ENCODE results near the gene TBX20. TPM values are rescaled to one million over a fixed set of nuclear protein-coding genes. Genes with fewer than 3 reads are reported as not detected.

Gene TBX20
- total and polyA plus RNA-seq, 2 experiments from 2014 or later = 0.69 TPM; not detected in 1

- Histone ChIP-seq H3K27me3 (ENCODE audit: insufficient read depth) (peaks cover 100% of the 10 kb centered on the region), H3K36me3 (ENCODE audit: insufficient read depth) (no peaks in the 10 kb centered on the region), H3K9me2 (ENCODE audit: insufficient read depth) (no peaks in the 10 kb centered on the region), H2AFZ (peak overlapping the region; percentile 99), H3K27ac (ENCODE audit: low read depth) (no peak overlapping the region), H3F3A (replicated peaks; ENCODE audit: low read depth) (peaks cover 25% of the 10 kb centered on the region), H3K4me3 (peak overlapping the region; percentile 66), H3K79me2 (replicated peaks; ENCODE audit: insufficient read depth) (no peaks in the 10 kb centered on the region), H3K4me2 (peak overlapping the region; percentile 92), H4K20me1 (replicated peaks; ENCODE audit: insufficient read depth) (peaks cover 20% of the 10 kb centered on the region), H3K4me1 (ENCODE audit: insufficient read depth) (peaks cover 71% of the 10 kb centered on the region)
- H3K9me3 Mint-ChIP-seq = no peaks in the 10 kb centered on the region; the same call in 2 of the 3 replicates
- no peak for TF ChIP-seq ZNF331 (CRISPR knock-in tag; IDR thresholded peaks at IDR 0.05; ENCODE audit: low read depth)
- no peak for TF ChIP-seq CREB1 (CRISPR knock-in tag; IDR thresholded peaks at IDR 0.05; ENCODE audit: low read depth)
- no peak for TF ChIP-seq JUNB (IDR thresholded peaks at IDR 0.05; ENCODE audit: unreplicated experiment)
- TF ChIP-seq EZH2phosphoT487 (IDR thresholded peaks at IDR 0.05; ENCODE audit: unreplicated experiment) = peak; percentile 79
- TF ChIP-seq ETS1 (IDR thresholded peaks at IDR 0.05) = no peak
- TF ChIP-seq EZH2 (IDR thresholded peaks at IDR 0.05; ENCODE audit: low read depth, unreplicated experiment) = peak; percentile 84
- TF ChIP-seq POLR2AphosphoS5 (IDR thresholded peaks at IDR 0.05; ENCODE audit: low read depth) = no peak
- no peak for TF ChIP-seq ZNF462 (CRISPR knock-in tag; IDR thresholded peaks at IDR 0.05)
- no peak for TF ChIP-seq NANOG (IDR thresholded peaks at IDR 0.05; ENCODE audit: borderline replicate concordance)
- TF ChIP-seq CTCF (conservative IDR thresholded peaks at IDR 0.05; ENCODE audit: low read depth in 2 of 2) = no peak
- no peak for TF ChIP-seq REST (IDR thresholded peaks at IDR 0.05; ENCODE audit: unreplicated experiment)
- H3K36me3 Mint-ChIP-seq (ENCODE audit: low read depth) = no peaks in the 10 kb centered on the region
- ATAC-seq (no peak; the same call in 2 of the 3 replicates), DNase-seq (ENCODE audit: low spot score) (peak; percentile 61)
- no peak overlapping the region for H3K27ac Mint-ChIP-seq
- peak overlapping the region; percentile 64 for H3K4me3 Mint-ChIP-seq
- peaks cover 96% of the 10 kb centered on the region for H3K27me3 Mint-ChIP-seq (ENCODE audit: insufficient read depth, low read depth, poor library complexity)
- peaks cover 56% of the 10 kb centered on the region for H3K4me1 Mint-ChIP-seq
Observed at GRCh38 chr7:35254496-35255442, 869 bp upstream of the TBX20 start.

All from GM23338 (cell line).